ENCODE measurements around the gene CHTOP. TPM values are rescaled to one million over a fixed set of nuclear protein-coding genes. Genes with fewer than 3 reads are reported as not detected.

Gene CHTOP
- total RNA-seq, 4 donors from 2014 or later, result 39.1 to 64.1 (median 45.7) TPM

GRCh38 chr1:153629343-153629665 lies 4.6 kb upstream of the CHTOP start:
- TF ChIP-seq CTCF (IDR thresholded peaks at IDR 0.05; ENCODE audit: low read depth), result no peak

GRCh38 chr1:153629971-153630370 lies 3.9 kb upstream of the CHTOP start:
- TF ChIP-seq CTCF (IDR thresholded peaks at IDR 0.05; ENCODE audit: low read depth), result no peak

GRCh38 chr1:153630384-153630783 lies 3.5 kb upstream of the CHTOP start:
- no peak for TF ChIP-seq CTCF (IDR thresholded peaks at IDR 0.05; ENCODE audit: low read depth)

GRCh38 chr1:153631047-153632022 lies 2.5 kb upstream of the CHTOP start:
- TF ChIP-seq CTCF (IDR thresholded peaks at IDR 0.05; ENCODE audit: low read depth), result no peak

GRCh38 chr1:153633161-153633753 lies 609 bp upstream of the CHTOP start:
- TF ChIP-seq CTCF (IDR thresholded peaks at IDR 0.05; ENCODE audit: low read depth), result no peak

GRCh38 chr1:153635872-153636271 lies 2.0 kb downstream of the CHTOP start:
- TF ChIP-seq CTCF (IDR thresholded peaks at IDR 0.05; ENCODE audit: low read depth), result no peak

- TF ChIP-seq CTCF (IDR thresholded peaks at IDR 0.05; ENCODE audit: low read depth), result no peak
Measured at GRCh38 chr1:153636312-153636711, 2.4 kb downstream of the CHTOP start.
